Measurements from ENCODE around the gene FGF11.
"Not testable (repeated sequence)": the region's sequence is repeated elsewhere in the genome, so short reads cannot be mapped to it uniquely, and the experiment has no call there.

Gene FGF11

DNA sequence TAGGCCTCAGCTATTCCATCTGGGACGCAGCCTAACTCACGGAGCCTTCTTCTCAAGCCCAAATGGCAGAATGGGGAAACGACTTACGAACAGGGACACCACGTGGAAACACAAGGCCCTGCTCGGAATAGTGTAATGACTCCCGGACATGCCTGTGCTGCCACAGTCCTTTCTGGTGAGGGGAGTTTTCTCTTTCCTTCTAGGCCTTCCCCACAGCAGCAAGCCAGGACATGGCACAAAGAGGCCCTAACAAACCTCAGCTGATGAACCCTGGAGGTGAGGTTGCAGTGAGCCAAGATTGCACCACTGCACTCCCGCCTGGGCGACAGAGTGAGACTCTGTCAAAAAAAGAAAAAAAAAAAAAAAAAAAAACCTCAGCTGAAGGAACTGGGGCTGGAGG, 24.8 kb downstream of the FGF11 start:
- no peak for DNase-seq

GRCh38 chr17:7465597-7466275, 26.4 kb downstream of the FGF11 start:
- DNase-seq: no peak

DNA sequence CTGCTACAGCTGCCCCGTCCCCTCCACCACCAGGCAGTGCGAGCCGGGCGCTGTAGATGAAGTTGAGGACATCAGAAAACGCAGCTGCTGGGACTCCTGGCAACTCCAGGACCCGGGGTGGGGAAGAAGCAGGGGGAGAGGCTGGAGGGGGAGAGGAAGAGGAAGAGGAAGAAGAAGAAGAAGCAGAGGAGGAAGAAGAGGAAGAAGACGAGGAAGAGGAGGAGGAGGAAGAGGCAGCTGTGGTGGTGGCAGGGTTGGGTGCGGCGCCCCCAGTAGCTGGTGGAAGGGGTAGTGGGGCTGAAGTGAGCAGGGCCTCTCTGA, 27.0 kb downstream of the FGF11 start:
- no peak for DNase-seq

- DNase-seq: no peak
These were observed 27.5 kb downstream of the FGF11 start for GRCh38 chr17:7466639-7467341.

DNA sequence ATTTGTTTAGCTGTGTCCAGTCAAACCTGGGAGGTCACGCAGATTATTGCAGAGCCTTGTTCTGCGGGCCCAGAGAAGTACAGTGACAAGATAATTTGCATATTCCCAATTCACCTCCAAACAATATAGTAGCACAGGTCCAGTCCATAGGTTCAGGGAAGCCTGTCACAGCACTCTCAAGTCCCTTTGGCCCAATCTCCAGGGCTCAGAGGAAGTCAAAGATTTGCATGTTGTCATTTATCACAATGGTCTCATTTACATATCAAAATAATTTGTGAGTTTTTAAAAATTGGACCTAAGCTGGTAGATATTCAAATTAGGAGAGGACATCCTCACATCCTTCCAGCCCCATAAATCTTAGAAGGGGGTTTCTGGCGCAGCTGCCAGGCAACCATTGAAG, 28.2 kb downstream of the FGF11 start:
- DNase-seq: no peak

GRCh38 chr17:7468290-7468689, 29.0 kb downstream of the FGF11 start:
- no peak for DNase-seq

DNA sequence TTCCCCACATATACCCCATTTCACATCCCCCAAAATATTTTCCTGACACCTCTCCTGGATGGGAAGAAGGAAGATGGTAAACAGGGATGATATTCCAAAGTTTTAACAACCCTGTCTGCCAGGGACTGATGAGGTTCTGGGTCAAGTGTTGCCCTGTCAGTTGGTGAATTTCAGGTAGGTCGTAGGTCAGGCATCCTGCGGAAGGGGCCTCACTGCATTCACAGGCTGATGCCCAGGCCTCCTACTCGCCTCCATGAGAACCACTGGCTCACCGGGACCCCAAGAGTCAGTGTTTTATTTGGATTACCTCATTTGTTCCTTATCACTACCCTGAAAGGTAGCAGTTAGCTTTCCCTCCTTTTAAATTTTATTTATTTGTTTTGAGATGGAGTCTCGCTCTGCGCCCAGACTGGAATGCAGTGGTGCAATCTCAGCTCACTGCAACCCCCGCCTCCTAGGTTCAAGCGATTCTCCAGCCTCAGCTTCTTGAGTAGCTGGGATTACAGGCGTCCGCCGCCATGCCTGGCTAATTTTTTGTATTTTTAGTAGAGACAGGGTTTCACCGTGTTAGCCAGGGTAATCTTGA, 29.6 kb downstream of the FGF11 start:
- DNase-seq: no peak

DNA sequence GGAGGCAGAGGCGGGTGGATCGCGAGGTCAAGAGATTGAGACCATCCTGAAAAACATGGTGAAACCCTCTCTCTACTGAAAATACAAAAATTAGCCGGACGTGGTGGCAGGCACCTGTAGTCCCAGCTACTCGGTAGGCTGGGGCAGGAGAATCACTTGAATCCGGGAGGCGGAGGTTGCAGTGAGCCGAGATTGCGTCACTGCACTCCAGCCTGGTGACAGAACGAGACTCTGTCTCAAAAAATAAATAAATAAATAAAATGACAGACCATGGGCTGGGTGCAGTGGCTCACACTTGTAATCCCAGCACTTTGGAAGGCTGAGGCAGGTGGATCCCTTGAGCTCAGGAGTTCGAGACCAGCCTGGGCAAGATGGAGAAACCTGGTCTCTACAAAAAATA, 30.5 kb downstream of the FGF11 start:
- not testable (repeated sequence) for DNase-seq

- not testable (repeated sequence) for DNase-seq
These were observed 31.2 kb downstream of the FGF11 start for GRCh38 chr17:7470457-7470973.

DNA sequence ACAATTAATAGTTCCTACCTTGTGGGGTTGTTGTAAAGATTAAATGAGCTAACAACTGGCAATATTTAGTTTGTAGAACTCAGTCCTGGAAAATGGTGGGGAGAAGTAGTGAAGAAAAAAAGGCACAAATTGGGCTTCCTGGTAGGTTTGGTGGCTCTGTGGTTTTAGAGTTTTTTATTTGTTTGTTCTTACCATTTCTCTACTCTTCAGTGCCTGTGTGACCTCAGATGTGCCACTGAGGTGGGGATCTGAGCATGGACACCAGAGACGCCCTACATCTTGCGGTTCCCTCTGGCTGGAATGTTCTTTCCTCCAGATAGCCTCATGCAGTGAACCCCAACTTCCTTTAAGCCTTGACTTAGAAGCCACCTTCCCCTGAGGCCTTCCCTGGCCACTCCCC, 32.4 kb downstream of the FGF11 start:
- DNase-seq: no peak

DNA sequence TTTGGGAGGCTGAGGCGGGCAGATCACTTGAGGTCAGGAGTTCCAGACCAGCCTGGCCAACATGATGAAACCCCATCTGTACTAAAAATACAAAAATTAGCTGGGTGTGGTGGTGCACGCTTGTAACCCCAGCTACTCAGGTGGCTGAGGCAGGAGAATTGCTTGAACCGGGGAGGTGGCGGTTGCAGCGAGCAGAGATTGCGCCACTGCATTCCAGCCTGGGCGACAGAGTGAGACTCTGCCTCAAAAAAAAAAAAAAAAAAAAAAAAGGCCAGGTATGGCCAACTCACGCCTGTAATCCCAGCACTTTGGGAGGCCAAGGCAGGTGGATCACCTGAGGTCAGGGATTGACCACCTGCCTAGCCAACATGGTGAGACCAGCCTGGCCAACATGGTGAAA, 35.5 kb downstream of the FGF11 start:
- DNase-seq: not testable (repeated sequence)

GRCh38 chr17:7475764-7476422, 36.6 kb downstream of the FGF11 start:
- no peak for DNase-seq

- DNase-seq: no peak
These were observed 37.2 kb downstream of the FGF11 start for GRCh38 chr17:7476494-7476893.

DNA sequence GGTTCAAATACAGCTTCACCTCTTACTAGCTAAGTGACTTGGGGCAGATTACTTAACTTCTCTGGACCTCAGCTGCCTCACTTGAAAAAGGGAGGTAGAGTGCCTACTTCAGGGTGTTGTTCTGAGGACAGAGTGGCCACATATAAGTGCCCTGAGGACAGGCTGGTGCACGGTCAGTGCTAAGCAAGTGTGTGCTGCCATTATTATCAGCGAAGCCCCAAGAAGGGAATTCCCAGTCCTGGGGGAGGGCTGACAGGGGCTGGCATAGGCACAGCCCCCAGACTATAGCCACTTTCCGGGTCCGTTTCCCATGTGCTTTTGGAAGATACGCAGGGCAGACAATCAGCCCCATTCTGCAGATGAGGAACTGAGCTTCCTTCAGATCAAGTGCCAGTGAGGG, 37.6 kb downstream of the FGF11 start:
- no peak for DNase-seq

GRCh38 chr17:7477392-7478275, 38.3 kb downstream of the FGF11 start:
- DNase-seq: no peak

DNA sequence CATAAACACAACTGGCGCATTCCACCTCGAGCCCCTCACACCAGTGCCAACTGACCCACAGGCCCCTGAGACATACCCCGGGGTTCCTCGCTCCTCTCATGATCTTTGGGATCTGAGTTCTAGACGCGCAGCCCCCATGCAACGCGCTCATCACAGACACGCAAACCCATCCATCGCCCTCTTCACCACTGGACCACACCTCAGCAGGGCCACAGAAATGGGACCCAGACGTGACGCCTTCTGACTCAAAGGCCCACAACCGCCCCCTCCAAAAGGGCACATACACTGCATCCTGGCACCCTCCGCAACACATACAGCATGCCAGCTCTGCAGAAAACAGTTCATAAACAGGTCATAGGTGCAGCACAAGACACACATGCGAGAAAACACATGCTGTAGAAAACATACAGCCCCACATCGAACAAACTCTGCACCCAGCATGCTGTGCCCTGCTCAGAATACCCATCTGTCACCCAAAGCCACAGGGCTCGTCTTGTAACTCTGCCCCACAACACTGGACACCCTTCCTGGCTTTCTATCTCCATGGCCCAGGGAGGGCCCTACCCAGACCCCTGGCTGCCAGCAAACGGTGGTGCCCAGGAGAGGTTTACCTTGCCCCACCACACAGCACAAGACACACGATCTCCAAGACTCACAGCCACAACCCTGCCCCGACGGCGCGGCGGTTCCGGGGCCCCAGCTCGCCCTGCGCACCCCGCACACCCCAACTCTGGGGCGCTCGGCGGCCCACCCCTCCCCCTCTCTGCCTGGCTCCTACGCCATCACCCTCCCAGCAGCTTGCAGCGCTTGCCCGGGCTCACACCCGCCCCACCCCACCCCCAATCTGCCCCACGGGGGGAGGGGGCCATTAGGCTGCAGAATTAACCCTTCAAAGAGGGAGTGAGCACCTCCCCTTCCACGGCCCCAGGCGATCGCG, 39.2 kb downstream of the FGF11 start:
- no peak for DNase-seq

GRCh38 chr17:7479213-7480088, 40.1 kb downstream of the FGF11 start, which contains the start of gene ZBTB4:
TSS of gene ZBTB4 (minus strand) at chr17:7479631. CDS start at chr17:7466801, 12,830 bp downstream.
- no peak for DNase-seq

- DNase-seq: no peak
These were observed 40.7 kb downstream of the FGF11 start for GRCh38 chr17:7480089-7480384.

GRCh38 chr17:7481275-7481674, 42.0 kb downstream of the FGF11 start, which contains the start of gene SLC35G6:
TSS of gene SLC35G6 (plus strand) at chr17:7481446. CDS start at chr17:7481517, 71 bp downstream.
- DNase-seq: not testable (repeated sequence)

All from NCI-H2107 (cell line).